ENCODE measurements around the gene TMEM52B.
"Not testable (repeated sequence)": the region's sequence is repeated elsewhere in the genome, so short reads cannot be mapped to it uniquely, and the experiment has no call there.

The TMEM52B gene

GRCh38 chr12:10213168-10214135, 34.6 kb downstream of the TMEM52B start:
- Histone ChIP-seq H3K36me3 (ENCODE audit: insufficient read depth, low read length) (peaks cover 6% of the 10 kb centered on the region), H3K27ac (ENCODE audit: low read depth, low read length) (peak overlapping the region; percentile 98), H3K9ac (ENCODE audit: low read depth, low read length) (peak overlapping the region; percentile 79), H3K27me3 (ENCODE audit: insufficient read depth, low read length) (no peaks in the 10 kb centered on the region), H3K4me3 (ENCODE audit: low read length) (peak overlapping the region; percentile 82), H3K4me1 (ENCODE audit: insufficient read depth, low read length) (peaks cover 20% of the 10 kb centered on the region), H3K9me3 (ENCODE audit: insufficient read depth, low read depth, low read length) (no peaks in the 10 kb centered on the region)
- 1% methylated on average over 46 of the region's 47 CpGs for WGBS

GRCh38 chr12:10214136-10214894, 35.5 kb downstream of the TMEM52B start:
- H3K36me3 ChIP-seq (ENCODE audit: insufficient read depth, low read length) = peaks cover 9% of the 10 kb centered on the region
- peaks cover 20% of the 10 kb centered on the region for H3K4me1 ChIP-seq (ENCODE audit: insufficient read depth, low read length)
- H3K27me3 ChIP-seq (ENCODE audit: insufficient read depth, low read length) = no peaks in the 10 kb centered on the region
- no peak overlapping the region; the same call in 1 of the 2 replicates for H3K27ac ChIP-seq (ENCODE audit: low read depth, low read length)
- peak overlapping the region; percentile 79 for H3K9ac ChIP-seq (ENCODE audit: low read depth, low read length)
- no peaks in the 10 kb centered on the region for H3K9me3 ChIP-seq (ENCODE audit: insufficient read depth, low read depth, low read length)
- H3K4me3 ChIP-seq (ENCODE audit: low read length) = peak overlapping the region; percentile 82
- 31% methylated on average over 8 of the region's 10 CpGs for WGBS

- WGBS = 82% methylated on average over 3 of the region's 3 CpGs
- H3K27me3 ChIP-seq (ENCODE audit: insufficient read depth, low read length) = no peaks in the 10 kb centered on the region
- H3K27ac ChIP-seq (ENCODE audit: low read depth, low read length) = no peak overlapping the region; the same call in 1 of the 2 replicates
- no peaks in the 10 kb centered on the region for H3K9me3 ChIP-seq (ENCODE audit: insufficient read depth, low read depth, low read length)
- peaks cover 14% of the 10 kb centered on the region for H3K36me3 ChIP-seq (ENCODE audit: insufficient read depth, low read length)
- peak overlapping the region; percentile 82 for H3K4me3 ChIP-seq (ENCODE audit: low read length)
- H3K9ac ChIP-seq (ENCODE audit: low read depth, low read length) = no peak overlapping the region
- H3K4me1 ChIP-seq (ENCODE audit: insufficient read depth, low read length) = peaks cover 20% of the 10 kb centered on the region
Measured at GRCh38 chr12:10214895-10215267, 36.0 kb downstream of the TMEM52B start.

GRCh38 chr12:10215436-10215835, 36.6 kb downstream of the TMEM52B start:
- Histone ChIP-seq H3K9ac (ENCODE audit: low read depth, low read length) (no peak overlapping the region), H3K27ac (ENCODE audit: low read depth, low read length) (no peak overlapping the region)

GRCh38 chr12:10215946-10216345, 37.1 kb downstream of the TMEM52B start:
- 94% methylated on average over 13 of the region's 13 CpGs for WGBS
- H3K4me1 ChIP-seq (ENCODE audit: insufficient read depth, low read length) = peaks cover 20% of the 10 kb centered on the region
- not testable (repeated sequence) for H3K4me3 ChIP-seq (ENCODE audit: low read length); H3K27me3 ChIP-seq (ENCODE audit: insufficient read depth, low read length); H3K27ac ChIP-seq (ENCODE audit: low read depth, low read length); H3K9ac ChIP-seq (ENCODE audit: low read depth, low read length); H3K9me3 ChIP-seq (ENCODE audit: insufficient read depth, low read depth, low read length)
- H3K36me3 ChIP-seq (ENCODE audit: insufficient read depth, low read length) = peaks cover 24% of the 10 kb centered on the region

More at GRCh38 chr12:10215436-10215835, 36.6 kb downstream of the TMEM52B start:
- Histone ChIP-seq H3K9me3 (ENCODE audit: insufficient read depth, low read depth, low read length) (no peaks in the 10 kb centered on the region), H3K27me3 (ENCODE audit: insufficient read depth, low read length) (no peaks in the 10 kb centered on the region), H3K36me3 (ENCODE audit: insufficient read depth, low read length) (peaks cover 19% of the 10 kb centered on the region), H3K4me3 (ENCODE audit: low read length) (peak overlapping the region; percentile 82; the same call in 1 of the 2 replicates), H3K4me1 (ENCODE audit: insufficient read depth, low read length) (peaks cover 20% of the 10 kb centered on the region)
- 66% methylated on average over 2 of the region's 2 CpGs for WGBS

- 93% methylated on average over 6 of the region's 6 CpGs for WGBS
- Histone ChIP-seq H3K36me3 (ENCODE audit: insufficient read depth, low read length) (peaks cover 45% of the 10 kb centered on the region), H3K4me1 (ENCODE audit: insufficient read depth, low read length) (peaks cover 20% of the 10 kb centered on the region), H3K9ac (ENCODE audit: low read depth, low read length) (no peak overlapping the region), H3K27me3 (ENCODE audit: insufficient read depth, low read length) (no peaks in the 10 kb centered on the region), H3K9me3 (ENCODE audit: insufficient read depth, low read depth, low read length) (no peaks in the 10 kb centered on the region), H3K4me3 (ENCODE audit: low read length) (no peak overlapping the region), H3K27ac (ENCODE audit: low read depth, low read length) (no peak overlapping the region)
Measured at GRCh38 chr12:10218021-10218420, 39.2 kb downstream of the TMEM52B start.

- Histone ChIP-seq H3K9me3 (ENCODE audit: insufficient read depth, low read depth, low read length) (no peaks in the 10 kb centered on the region), H3K4me1 (ENCODE audit: insufficient read depth, low read length) (peaks cover 7% of the 10 kb centered on the region), H3K36me3 (ENCODE audit: insufficient read depth, low read length) (peaks cover 58% of the 10 kb centered on the region), H3K4me3 (ENCODE audit: low read length) (no peak overlapping the region), H3K27ac (ENCODE audit: low read depth, low read length) (no peak overlapping the region), H3K27me3 (ENCODE audit: insufficient read depth, low read length) (no peaks in the 10 kb centered on the region), H3K9ac (ENCODE audit: low read depth, low read length) (no peak overlapping the region)
- 96% methylated on average over 8 of the region's 8 CpGs for WGBS
Measured at GRCh38 chr12:10220398-10221077, 41.7 kb downstream of the TMEM52B start.

- Histone ChIP-seq H3K4me3 (ENCODE audit: low read length) (no peak overlapping the region), H3K27ac (ENCODE audit: low read depth, low read length) (no peak overlapping the region), H3K4me1 (ENCODE audit: insufficient read depth, low read length) (no peaks in the 10 kb centered on the region), H3K27me3 (ENCODE audit: insufficient read depth, low read length) (no peaks in the 10 kb centered on the region), H3K9me3 (ENCODE audit: insufficient read depth, low read depth, low read length) (no peaks in the 10 kb centered on the region), H3K9ac (ENCODE audit: low read depth, low read length) (no peak overlapping the region), H3K36me3 (ENCODE audit: insufficient read depth, low read length) (peaks cover 58% of the 10 kb centered on the region)
- 92% methylated on average over 2 of the region's 5 CpGs for WGBS
Measured at GRCh38 chr12:10221846-10222245, 43.0 kb downstream of the TMEM52B start.

- Histone ChIP-seq H3K4me1 (ENCODE audit: insufficient read depth, low read length) (no peaks in the 10 kb centered on the region), H3K9me3 (ENCODE audit: insufficient read depth, low read depth, low read length) (no peaks in the 10 kb centered on the region), H3K9ac (ENCODE audit: low read depth, low read length) (no peak overlapping the region), H3K27me3 (ENCODE audit: insufficient read depth, low read length) (no peaks in the 10 kb centered on the region), H3K36me3 (ENCODE audit: insufficient read depth, low read length) (peaks cover 53% of the 10 kb centered on the region), H3K27ac (ENCODE audit: low read depth, low read length) (no peak overlapping the region), H3K4me3 (ENCODE audit: low read length) (no peak overlapping the region)
- WGBS = 98% methylated on average over 5 of the region's 5 CpGs
Measured at GRCh38 chr12:10223208-10223607, 44.4 kb downstream of the TMEM52B start.

- not testable (repeated sequence) for H3K9ac ChIP-seq (ENCODE audit: low read depth, low read length); H3K9me3 ChIP-seq (ENCODE audit: insufficient read depth, low read depth, low read length); H3K27ac ChIP-seq (ENCODE audit: low read depth, low read length); H3K4me3 ChIP-seq (ENCODE audit: low read length); H3K27me3 ChIP-seq (ENCODE audit: insufficient read depth, low read length); H3K4me1 ChIP-seq (ENCODE audit: insufficient read depth, low read length)
- WGBS = 97% methylated on average over 15 of the region's 26 CpGs
- peaks cover 39% of the 10 kb centered on the region for H3K36me3 ChIP-seq (ENCODE audit: insufficient read depth, low read length)
Measured at GRCh38 chr12:10225426-10225825, 46.6 kb downstream of the TMEM52B start.

GRCh38 chr12:10226086-10226485, 47.3 kb downstream of the TMEM52B start:
- no peaks in the 10 kb centered on the region for H3K27me3 ChIP-seq (ENCODE audit: insufficient read depth, low read length)
- H3K27ac ChIP-seq (ENCODE audit: low read depth, low read length) = no peak overlapping the region
- WGBS = 92% methylated on average over 6 of the region's 6 CpGs
- H3K4me3 ChIP-seq (ENCODE audit: low read length) = no peak overlapping the region
- no peaks in the 10 kb centered on the region for H3K9me3 ChIP-seq (ENCODE audit: insufficient read depth, low read depth, low read length)
- H3K4me1 ChIP-seq (ENCODE audit: insufficient read depth, low read length) = no peaks in the 10 kb centered on the region
- H3K36me3 ChIP-seq (ENCODE audit: insufficient read depth, low read length) = peaks cover 33% of the 10 kb centered on the region
- no peak overlapping the region for H3K9ac ChIP-seq (ENCODE audit: low read depth, low read length)

All from HUES64 (cell line).